ENCODE results near the gene PBX4.
A peak's percentile ranks its signal among the peaks of the same experiment; 100 is the strongest.
"Not testable (repeated sequence)": the region's sequence is repeated elsewhere in the genome, so short reads cannot be mapped to it uniquely, and the experiment has no call there.

The PBX4 gene

GRCh38 chr19:19626516-19627472 is 8.3 kb upstream of the PBX4 start:
- no peak for DNase-seq

GRCh38 chr19:19624032-19624570 is 5.6 kb upstream of the PBX4 start:
- no peak for DNase-seq

- no peak for DNase-seq
These were observed 4.9 kb upstream of the PBX4 start for GRCh38 chr19:19623383-19623782.

GRCh38 chr19:19619849-19620210 is 1.3 kb upstream of the PBX4 start:
- DNase-seq = no peak

GRCh38 chr19:19619181-19619848 is 828 bp upstream of the PBX4 start:
- no peak for DNase-seq

GRCh38 chr19:19615086-19615485 is 3.4 kb downstream of the PBX4 start:
- DNase-seq = peak; percentile 70

- DNase-seq = no peak
These were observed 5.0 kb downstream of the PBX4 start for GRCh38 chr19:19613506-19613905.

GRCh38 chr19:19610376-19611202 is 7.9 kb downstream of the PBX4 start:
- no peak for DNase-seq

- DNase-seq = not testable (repeated sequence)
These were observed 11.8 kb downstream of the PBX4 start for GRCh38 chr19:19606686-19607085.

- DNase-seq = peak; percentile 78
These were observed 12.5 kb downstream of the PBX4 start for GRCh38 chr19:19606021-19606420.

- no peak for DNase-seq
These were observed 15.7 kb downstream of the PBX4 start for GRCh38 chr19:19602713-19603324.

- DNase-seq = peak; percentile 75
These were observed 16.3 kb downstream of the PBX4 start for GRCh38 chr19:19602136-19602712.

- DNase-seq = peak; percentile 48
These were observed 17.6 kb downstream of the PBX4 start for GRCh38 chr19:19600793-19601330.

- peak; percentile 82 for DNase-seq
These were observed 19.6 kb downstream of the PBX4 start for GRCh38 chr19:19598728-19599451.

GRCh38 chr19:19597809-19598306 is 20.6 kb downstream of the PBX4 start:
- peak; percentile 90 for DNase-seq

GRCh38 chr19:19595171-19595701 is 23.3 kb downstream of the PBX4 start:
- no peak for DNase-seq

GRCh38 chr19:19594381-19594780 is 24.1 kb downstream of the PBX4 start:
- DNase-seq = no peak

GRCh38 chr19:19592690-19593089 is 25.8 kb downstream of the PBX4 start:
- no peak for DNase-seq

GRCh38 chr19:19591133-19591825 is 27.2 kb downstream of the PBX4 start:
- DNase-seq = peak; percentile 83

- DNase-seq = no peak
These were observed 29.9 kb downstream of the PBX4 start for GRCh38 chr19:19588546-19588945.

Measured in CD4-positive, alpha-beta T cell treated with Interleukin-12 subunit alpha and Interleukin-12 subunit beta, for 1 hour (primary cell).